ENCODE measurements around the gene ACAA2.

The ACAA2 gene

GRCh38 chr18:49738721-49739120 is 74.6 kb downstream of the ACAA2 start:
- no peak for DNase-seq

- DNase-seq: no peak
These were observed 78.5 kb downstream of the ACAA2 start for GRCh38 chr18:49734836-49735235.

GRCh38 chr18:49733896-49734585 is 79.3 kb downstream of the ACAA2 start:
- DNase-seq: no peak

- DNase-seq: no peak
These were observed 80.0 kb downstream of the ACAA2 start for GRCh38 chr18:49733321-49733720.
